ENCODE results near the gene FANCE.

GRCh38 chr6:35445691-35446090 is 6.4 kb upstream of the FANCE start:
- no peak for TF ChIP-seq CTCF (conservative IDR thresholded peaks at IDR 0.05)
- TF ChIP-seq EZH2 (IDR thresholded peaks at IDR 0.05; ENCODE audit: low read depth), result no peak
